Liver (tissue), 9 donors: ENCODE data around the gene OR8B4. TPM values are rescaled to one million over a fixed set of nuclear protein-coding genes. Genes with fewer than 3 reads are reported as not detected.
A peak's percentile ranks its signal among the peaks of the same experiment; 100 is the strongest.
"Not testable (repeated sequence)": the region's sequence is repeated elsewhere in the genome, so short reads cannot be mapped to it uniquely, and the experiment has no call there.

Experiments used
- DNase-seq: peaks from one replicate; pipeline ENCODE4 v3.0.0-alpha.2; 2017; ENCODE audit warnings: low spot score
- H3K27ac ChIP-seq, 2 donors: one replicate each; pipeline ENCODE4 v1.7.0; 2013; ENCODE audit warnings: inconsistent platforms in 2 of 2, low read length in 2 of 2, control low read depth in 1 of 2, low read depth in 1 of 2, mild to moderate bottlenecking in 1 of 2
- H3K27me3 ChIP-seq, 4 donors: one replicate each; pipeline versions ENCODE4 v1.6.1 to v1.7.0; 2013; ENCODE audit warnings: low read length in 3 of 4, inconsistent platforms in 1 of 4, mild to moderate bottlenecking in 1 of 4, moderate library complexity in 1 of 4; ENCODE audit not compliant: control insufficient read depth in 4 of 4, insufficient read depth in 4 of 4
- H3K36me3 ChIP-seq, 4 donors: one replicate each; pipeline versions ENCODE4 v1.6.1 to v1.7.0; 2013; ENCODE audit warnings: low read length in 3 of 4, mild to moderate bottlenecking in 3 of 4, low read depth in 1 of 4, moderate library complexity in 1 of 4; ENCODE audit not compliant: control insufficient read depth in 4 of 4, insufficient read depth in 3 of 4
- H3K4me1 ChIP-seq, 4 donors: one replicate each; pipeline versions ENCODE4 v1.6.1 to v1.7.0; 2013; ENCODE audit warnings: low read length in 3 of 4, mild to moderate bottlenecking in 3 of 4, moderate library complexity in 1 of 4; ENCODE audit not compliant: control insufficient read depth in 4 of 4, insufficient read depth in 4 of 4
- H3K4me3 ChIP-seq, 3 donors: one replicate each; pipeline versions ENCODE4 v1.6.1 to v1.7.0; 2013; ENCODE audit warnings: low read length in 3 of 3, control low read depth in 1 of 3, low read depth in 1 of 3, mild to moderate bottlenecking in 1 of 3
- H3K9ac ChIP-seq, 2 donors: one replicate each; pipeline ENCODE4 v1.7.0; 2013; ENCODE audit warnings: low read length in 2 of 2, mild to moderate bottlenecking in 2 of 2, moderate library complexity in 2 of 2, control low read depth in 1 of 2, low read depth in 1 of 2
- H3K9me3 ChIP-seq, 4 donors: one replicate each; pipeline versions ENCODE4 v1.6.1 to v1.7.0; 2013; ENCODE audit warnings: low read length in 3 of 4; ENCODE audit not compliant: control insufficient read depth in 4 of 4
- ATF3 ChIP-seq: IDR thresholded peaks from 2 replicates; pipeline ENCODE4 v1.6.1; 2016; ENCODE audit warnings: antibody characterized with exemption
- CTCF ChIP-seq: fragments of 150-350 bp; IDR thresholded peaks from 2 replicates; pipeline ENCODE4 v1.5.1; 2017; ENCODE audit warnings: improper control_type of control experiment, low read depth, low read length; ENCODE audit not compliant: missing input control
- EGR1 ChIP-seq, 2 donors: IDR thresholded peaks; 2 replicates each; pipeline ENCODE4 v1.6.1; 2016 to 2018; ENCODE audit warnings: antibody characterized with exemption in 2 of 2, low read depth in 2 of 2
- FOXA1 ChIP-seq: IDR thresholded peaks from 2 replicates; pipeline ENCODE4 v1.6.1; 2016; ENCODE audit warnings: antibody characterized with exemption
- GABPA ChIP-seq, 2 donors: IDR thresholded peaks in 1 of 2; conservative IDR thresholded peaks in 1 of 2; 2 replicates each; pipeline ENCODE4 v1.6.1; 2016; ENCODE audit warnings: antibody characterized with exemption in 2 of 2, mild to moderate bottlenecking in 1 of 2, moderate library complexity in 1 of 2
- HNF4A ChIP-seq, 2 donors: conservative IDR thresholded peaks; 2 replicates each; pipeline ENCODE4 v1.6.1; 2016; ENCODE audit warnings: antibody characterized with exemption in 2 of 2, mild to moderate bottlenecking in 2 of 2
- HNF4G ChIP-seq: IDR thresholded peaks from 2 replicates; pipeline ENCODE4 v1.6.1; 2016; ENCODE audit warnings: antibody characterized with exemption
- JUND ChIP-seq, 2 donors: IDR thresholded peaks; 2 replicates each; pipeline ENCODE4 v1.6.1; 2016; ENCODE audit warnings: antibody characterized with exemption in 2 of 2
- MAX ChIP-seq: IDR thresholded peaks from 2 replicates; pipeline ENCODE4 v1.6.1; 2016; ENCODE audit warnings: antibody characterized with exemption
- NR2F2 ChIP-seq: IDR thresholded peaks from 2 replicates; pipeline ENCODE4 v1.6.1; 2016; ENCODE audit warnings: antibody characterized with exemption
- RAD21 ChIP-seq, 2 donors: IDR thresholded peaks; 2 replicates each; pipeline ENCODE4 v1.6.1; 2016; ENCODE audit warnings: antibody characterized with exemption in 2 of 2, mild to moderate bottlenecking in 2 of 2
- RXRA ChIP-seq, 2 donors: IDR thresholded peaks; 2 replicates each; pipeline ENCODE4 v1.6.1; 2017 to 2018; ENCODE audit warnings: antibody characterized with exemption in 2 of 2, mild to moderate bottlenecking in 1 of 2
- SP1 ChIP-seq: IDR thresholded peaks from 2 replicates; pipeline ENCODE4 v1.6.1; 2018; ENCODE audit warnings: antibody characterized with exemption, mild to moderate bottlenecking
- TAF1 ChIP-seq: conservative IDR thresholded peaks from 2 replicates; pipeline ENCODE4 v1.6.1; 2016; ENCODE audit warnings: antibody characterized with exemption, mild to moderate bottlenecking
- YY1 ChIP-seq: IDR thresholded peaks from 2 replicates; pipeline ENCODE4 v1.6.1; 2016; ENCODE audit warnings: antibody characterized with exemption, mild to moderate bottlenecking
- WGBS: extraction: QIAGEN DNeasy Blood & Tissue Kit; methylation state at CpG from one replicate; pipeline ENCODE4 v1.1.7; 2013; 5-methylcytosine and 5-hydroxymethylcytosine counted together
- polyA plus RNA-seq, 2 donors: library from polyadenylated mRNA; stranded (reverse) in 1 of 2; unstranded in 1 of 2; fragments of 200-250 nt in 1 of 2; fragments of >200 nt in 1 of 2; fragmentation: Nextera tagmentation in 1 of 2; extraction: Ambion mirVana in 1 of 2; gene quantifications; one replicate each; pipeline versions ENCODE4 v1.2.1 to v1.2.3, GENCODE V29; 2013 to 2015
- total RNA-seq, 2 donors: library from RNA; depleted of rRNA; stranded (reverse); fragments of >200 nt; gene quantifications; one replicate each; pipeline ENCODE4 v1.2.3, GENCODE V29; 2014
- donor health status: healthy.
- donor health status: healthy.
- donor health status: healthy.
- donor health status: healthy.
- donor health status: healthy.

OR8B4 gene
- total and polyA plus RNA-seq, 4 donors, result not detected

- H3K27ac ChIP-seq, result no peak overlapping the region
- no peak overlapping the region for H3K9ac ChIP-seq
- peak; percentile 48 for DNase-seq
- H3K9me3 ChIP-seq, result no peaks in the 10 kb centered on the region
- no peak overlapping the region for H3K4me3 ChIP-seq
- peaks cover 0 to 6% (median 0%) of the 10 kb centered on the region in 4 donors for H3K27me3 ChIP-seq
- WGBS, result 34% methylated on average over 8 of the region's 8 CpGs
- H3K4me1 ChIP-seq, result no peaks in the 10 kb centered on the region
- H3K36me3 ChIP-seq, result no peaks in the 10 kb centered on the region
- TF ChIP-seq RXRA (IDR thresholded peaks at IDR 0.05) (no peak), NR2F2 (no peak), RAD21 (IDR thresholded peaks at IDR 0.05) (peak; percentile 67 to 79), SP1 (no peak), CTCF (peak; percentile 57), ATF3 (no peak), GABPA (IDR thresholded peaks at IDR 0.05 in 1 of 2, conservative IDR thresholded peaks at IDR 0.05 in 1 of 2) (no peak)
Measured at GRCh38 chr11:124402326-124402922, 22.2 kb downstream of the OR8B4 start.

- Histone ChIP-seq H3K9me3 (no peaks in the 10 kb centered on the region), H3K4me3 (no peak within 1 kb of the TSS), H3K4me1 (no peaks in the 10 kb centered on the region), H3K9ac (no peak within 1 kb of the TSS), H3K36me3 (no peaks in the 10 kb centered on the region), H3K27me3 (no peaks in the 10 kb centered on the region), H3K27ac (no peak within 1 kb of the TSS)
- no peak for DNase-seq
- no peak for TF ChIP-seq JUND (IDR thresholded peaks at IDR 0.05)
- TF ChIP-seq NR2F2, result no peak
- TF ChIP-seq ATF3, result no peak
- TF ChIP-seq RAD21 (IDR thresholded peaks at IDR 0.05), result no peak
- no peak for TF ChIP-seq GABPA (IDR thresholded peaks at IDR 0.05 in 1 of 2, conservative IDR thresholded peaks at IDR 0.05 in 1 of 2)
- TF ChIP-seq MAX, result no peak
- no peak for TF ChIP-seq FOXA1
- TF ChIP-seq EGR1 (IDR thresholded peaks at IDR 0.05; ENCODE audit: low read depth in 2 of 2), result no peak
- no peak for TF ChIP-seq CTCF
- no peak for TF ChIP-seq TAF1
- no peak for TF ChIP-seq HNF4G
- TF ChIP-seq HNF4A (conservative IDR thresholded peaks at IDR 0.05), result no peak
- TF ChIP-seq YY1, result no peak
- no peak for TF ChIP-seq SP1
Measured at GRCh38 chr11:124398924-124399323, 25.7 kb downstream of the OR8B4 start, which contains the start of gene OR8B3. Gene OR8B3, minus strand, starts transcription at chr11:124399024. Its CDS starts 1,673 bp downstream, at chr11:124397351.

- DNase-seq, H3K27ac ChIP-seq, H3K9me3 ChIP-seq, H3K27me3 ChIP-seq, H3K36me3 ChIP-seq, H3K4me3 ChIP-seq, H3K4me1 ChIP-seq, H3K9ac ChIP-seq: not testable (repeated sequence)
- 81% methylated on average over 2 of the region's 4 CpGs for WGBS
Measured at GRCh38 chr11:124396847-124397246, 27.8 kb downstream of the OR8B4 start.
